22Rv1 (cell line): Measurements from ENCODE around the gene BLOC1S5.

ENCODE experiments used
- ZFX ChIP-seq: fragments of 450-650 bp; IDR thresholded peaks from 2 replicates; pipeline ENCODE4 v1.6.1; 2017; ENCODE audit warnings: antibody characterized with exemption, borderline replicate concordance
- TF ChIP-seq, protein P1 (sequence below): fragments of 450-650 bp; IDR thresholded peaks from 2 replicates; pipeline ENCODE4 v1.5.1; 2017; ENCODE audit warnings: mild to moderate bottlenecking

DNA sequence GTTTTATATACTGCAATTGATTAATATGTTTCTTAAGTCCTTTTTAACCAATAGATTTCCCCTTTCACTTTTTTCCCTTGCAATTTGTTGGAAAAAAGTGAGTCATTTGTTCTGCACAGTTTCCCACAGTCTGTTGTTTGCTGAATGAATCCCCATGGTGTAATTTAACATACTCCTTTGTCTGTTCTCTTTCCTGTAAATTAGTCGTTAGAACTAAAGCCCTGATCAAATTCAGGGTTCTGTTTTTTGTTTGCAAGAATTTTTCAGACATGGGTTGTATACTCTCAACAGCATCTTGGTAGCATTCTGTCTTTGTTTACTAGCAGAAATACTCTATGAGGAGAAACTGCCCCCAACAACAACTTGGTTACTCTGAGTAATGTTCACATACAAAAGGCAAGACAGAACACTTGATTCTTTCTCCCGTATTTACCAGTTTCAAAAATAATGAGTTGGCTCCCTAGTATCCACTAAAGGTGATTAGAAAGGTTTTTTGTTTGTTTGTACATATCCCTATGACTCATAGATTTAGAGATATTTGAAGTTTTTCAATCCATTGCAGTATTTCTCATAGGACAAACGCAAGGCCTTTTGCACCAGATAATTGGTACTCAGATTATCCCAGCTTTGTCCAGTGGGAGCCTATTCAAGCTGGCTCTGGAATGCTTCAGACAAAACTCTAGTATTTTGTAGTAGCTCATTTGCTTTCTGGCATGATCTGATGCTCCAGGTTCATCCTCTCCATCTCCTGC is 16.5 kb downstream of the BLOC1S5 start:
- TF ChIP-seq, protein P1, sequence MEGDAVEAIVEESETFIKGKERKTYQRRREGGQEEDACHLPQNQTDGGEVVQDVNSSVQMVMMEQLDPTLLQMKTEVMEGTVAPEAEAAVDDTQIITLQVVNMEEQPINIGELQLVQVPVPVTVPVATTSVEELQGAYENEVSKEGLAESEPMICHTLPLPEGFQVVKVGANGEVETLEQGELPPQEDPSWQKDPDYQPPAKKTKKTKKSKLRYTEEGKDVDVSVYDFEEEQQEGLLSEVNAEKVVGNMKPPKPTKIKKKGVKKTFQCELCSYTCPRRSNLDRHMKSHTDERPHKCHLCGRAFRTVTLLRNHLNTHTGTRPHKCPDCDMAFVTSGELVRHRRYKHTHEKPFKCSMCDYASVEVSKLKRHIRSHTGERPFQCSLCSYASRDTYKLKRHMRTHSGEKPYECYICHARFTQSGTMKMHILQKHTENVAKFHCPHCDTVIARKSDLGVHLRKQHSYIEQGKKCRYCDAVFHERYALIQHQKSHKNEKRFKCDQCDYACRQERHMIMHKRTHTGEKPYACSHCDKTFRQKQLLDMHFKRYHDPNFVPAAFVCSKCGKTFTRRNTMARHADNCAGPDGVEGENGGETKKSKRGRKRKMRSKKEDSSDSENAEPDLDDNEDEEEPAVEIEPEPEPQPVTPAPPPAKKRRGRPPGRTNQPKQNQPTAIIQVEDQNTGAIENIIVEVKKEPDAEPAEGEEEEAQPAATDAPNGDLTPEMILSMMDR: no peak
- no peak for TF ChIP-seq ZFX
